Cerebellar cortex (tissue), 1 donor: ENCODE data around the gene OSBPL10.

Experiments used
- DNase-seq: peaks from one replicate; pipeline ENCODE4 v3.0.0-alpha.2; 2015; ENCODE audit warnings: low spot score

OSBPL10 gene

DNA sequence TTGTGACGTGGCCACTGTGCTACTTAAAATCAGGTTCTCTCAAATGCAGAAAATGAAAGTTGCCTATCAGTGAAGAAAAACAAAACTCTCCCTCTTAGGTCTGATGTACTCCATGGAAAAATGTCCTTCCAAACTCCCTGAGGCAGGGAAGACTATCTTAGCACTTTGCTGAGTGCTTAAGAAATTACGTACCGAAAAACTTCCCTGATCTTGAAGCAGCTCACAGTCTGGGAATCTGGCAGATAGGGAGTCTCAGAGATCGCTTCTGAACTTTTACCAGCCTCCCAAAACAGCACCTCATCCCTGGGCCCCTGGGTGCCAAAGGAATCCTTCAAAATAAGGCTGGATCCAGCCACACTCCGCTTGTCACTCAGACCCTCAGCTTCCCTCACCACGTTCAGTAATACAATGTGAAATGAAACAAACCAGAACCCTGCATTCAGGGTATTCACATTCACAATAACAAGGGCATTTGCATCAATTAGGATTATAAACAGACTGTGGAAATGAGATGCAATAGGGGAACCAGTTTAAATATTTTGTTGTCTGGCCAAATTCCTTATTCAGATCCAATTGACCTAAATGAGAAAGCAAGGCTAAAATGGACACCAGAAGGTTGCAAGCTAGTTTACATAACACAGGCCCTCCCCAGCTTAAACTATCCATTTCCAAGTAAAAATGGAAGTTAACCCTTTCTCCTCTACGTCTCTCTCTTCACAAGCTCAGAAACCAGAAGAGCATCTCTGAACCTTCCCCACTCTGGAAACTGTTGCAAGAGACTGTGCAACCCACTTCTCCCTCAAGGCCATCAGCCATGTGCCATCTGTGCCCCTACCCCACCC, 20.9 kb downstream of the OSBPL10 start:
- peak; percentile 33 for DNase-seq

GRCh38 chr3:31959251-31959650, 21.8 kb downstream of the OSBPL10 start:
- no peak for DNase-seq

DNA sequence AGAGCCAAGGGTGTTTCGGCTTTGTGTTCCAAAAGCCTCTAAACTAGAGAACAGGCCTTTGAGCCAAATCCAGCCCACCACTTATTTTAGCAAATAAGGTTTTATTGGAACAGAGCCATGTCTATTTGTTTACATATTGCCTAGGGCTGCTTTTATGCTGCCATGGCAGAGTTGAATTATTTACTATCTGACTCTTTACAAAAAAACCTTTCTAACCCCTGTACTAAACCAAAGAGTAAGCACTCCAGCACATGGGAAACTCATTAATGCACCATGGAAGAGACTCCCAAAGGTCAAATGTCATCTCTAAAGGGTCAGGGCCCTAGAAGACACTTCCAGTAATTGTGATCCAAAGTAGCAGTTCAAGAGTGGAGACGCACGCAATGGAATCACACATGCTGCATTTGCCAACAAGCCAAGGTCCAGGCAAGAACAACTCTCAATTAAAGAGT, 22.3 kb downstream of the OSBPL10 start:
- DNase-seq, result no peak

DNA sequence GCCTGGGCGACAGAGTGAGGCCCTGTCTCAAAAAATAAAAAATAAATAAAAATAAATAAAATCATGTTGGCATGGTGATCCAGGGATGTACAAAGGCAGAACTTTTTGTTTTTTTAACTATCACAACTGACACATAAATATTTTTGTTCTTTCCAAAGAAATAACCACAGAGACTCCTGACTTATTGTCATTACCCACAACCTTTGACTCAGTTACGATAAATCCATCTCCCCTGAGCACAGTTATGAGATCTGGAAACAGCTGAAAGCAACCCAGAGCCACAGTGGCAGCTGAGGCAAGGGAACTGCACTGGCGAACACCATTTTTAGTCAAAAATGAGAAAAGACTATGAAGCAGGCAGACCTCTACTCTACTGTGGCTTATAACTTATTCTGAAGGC, 24.0 kb downstream of the OSBPL10 start:
- no peak for DNase-seq

- no peak for DNase-seq
Measured at GRCh38 chr3:31955581-31955980, 25.5 kb downstream of the OSBPL10 start.

DNA sequence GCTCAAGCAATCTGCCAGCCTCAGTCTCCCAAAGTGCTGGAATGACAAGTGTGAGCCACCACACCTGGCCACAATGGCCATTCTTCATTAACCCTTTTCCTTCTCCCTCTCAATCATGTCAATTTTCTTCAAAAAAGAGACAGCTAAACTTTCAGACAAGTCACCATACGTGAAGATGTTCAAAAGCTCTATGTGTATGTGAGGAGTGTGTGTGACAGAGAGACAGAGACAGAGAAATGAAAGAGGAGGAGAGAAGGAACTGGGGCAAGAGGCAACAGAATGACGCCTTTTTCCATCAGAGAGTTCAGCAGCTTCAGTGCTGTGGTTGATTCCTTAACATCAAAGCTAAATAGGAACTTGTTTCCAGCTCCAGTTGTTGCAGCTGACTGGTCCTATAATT, 27.4 kb downstream of the OSBPL10 start:
- no peak for DNase-seq

DNA sequence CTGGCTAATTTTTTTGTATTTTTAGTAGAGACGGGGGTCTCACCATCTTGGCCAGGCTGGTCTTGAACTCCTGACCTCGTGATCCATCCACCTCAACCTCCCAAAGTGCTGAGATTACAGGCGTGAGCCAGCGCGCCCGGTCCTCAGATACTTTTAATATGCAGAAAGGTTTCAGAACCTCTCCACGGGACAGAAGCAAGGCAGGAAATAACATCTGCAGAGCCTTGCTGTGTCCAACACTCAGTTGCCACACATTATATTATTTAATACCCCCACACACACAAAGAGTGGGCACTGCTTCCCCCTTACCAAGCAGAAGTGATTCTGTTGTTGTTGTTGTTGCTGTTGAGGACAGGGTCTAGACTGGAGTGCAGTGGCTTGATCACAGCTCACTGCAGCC, 28.0 kb downstream of the OSBPL10 start:
- no peak for DNase-seq

GRCh38 chr3:31952205-31952604, 28.9 kb downstream of the OSBPL10 start:
- DNase-seq, result no peak

DNA sequence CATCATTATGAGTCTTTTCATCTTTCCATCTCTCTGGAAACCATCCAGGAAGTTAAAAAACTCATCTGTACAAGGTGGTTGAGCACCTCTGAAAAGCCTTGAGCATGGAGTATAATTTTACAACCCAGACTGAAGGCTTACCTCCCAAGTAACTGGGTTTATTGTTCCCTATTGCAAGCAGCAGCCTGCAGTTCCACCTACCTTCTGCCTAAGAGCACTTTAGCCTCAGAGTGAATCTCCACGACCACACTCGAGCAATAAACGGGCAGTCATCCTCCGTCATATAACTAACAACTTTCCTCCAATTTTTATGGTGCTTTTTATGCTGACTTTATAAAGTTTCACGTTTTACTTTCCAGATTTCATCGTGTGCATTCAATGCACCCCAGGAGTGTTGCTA, 32.8 kb downstream of the OSBPL10 start:
- DNase-seq, result no peak

- DNase-seq, result no peak
Measured at GRCh38 chr3:31947671-31948091, 33.4 kb downstream of the OSBPL10 start.

- no peak for DNase-seq
Measured at GRCh38 chr3:31947162-31947561, 33.9 kb downstream of the OSBPL10 start.

DNA sequence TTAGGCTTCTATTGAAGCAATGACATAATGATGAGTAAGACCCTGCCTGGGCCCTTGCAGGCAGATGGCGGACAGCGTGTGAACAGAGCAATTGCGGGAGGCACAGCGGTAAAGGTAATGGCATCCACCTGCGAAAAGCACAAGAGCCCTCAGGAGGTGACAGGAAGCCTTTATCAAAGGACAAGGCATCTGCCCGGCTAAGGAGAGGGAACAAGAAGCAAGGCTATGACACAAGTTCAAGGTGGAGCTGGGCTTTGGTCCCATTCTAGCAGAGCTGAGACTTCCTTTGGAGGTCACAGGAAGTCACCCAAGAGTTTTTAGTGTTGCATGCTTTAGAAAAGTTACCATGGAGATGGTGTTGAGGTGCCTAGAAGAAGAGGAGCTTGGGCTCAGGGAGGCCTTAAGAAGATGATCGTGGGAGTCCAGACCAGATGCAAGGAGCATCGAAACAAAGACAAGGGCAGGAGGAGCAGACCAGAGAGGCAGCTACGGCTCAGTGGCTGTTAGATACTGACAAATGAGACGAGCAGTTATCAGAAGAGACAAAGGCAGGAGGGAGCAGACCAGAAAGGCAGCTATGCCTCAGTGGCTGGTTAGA, 34.5 kb downstream of the OSBPL10 start:
- DNase-seq, result no peak

GRCh38 chr3:31945738-31946052, 35.4 kb downstream of the OSBPL10 start:
- no peak for DNase-seq

GRCh38 chr3:31943041-31943440, 38.0 kb downstream of the OSBPL10 start:
- no peak for DNase-seq

- DNase-seq, result no peak
Measured at GRCh38 chr3:31942446-31942845, 38.6 kb downstream of the OSBPL10 start.

DNA sequence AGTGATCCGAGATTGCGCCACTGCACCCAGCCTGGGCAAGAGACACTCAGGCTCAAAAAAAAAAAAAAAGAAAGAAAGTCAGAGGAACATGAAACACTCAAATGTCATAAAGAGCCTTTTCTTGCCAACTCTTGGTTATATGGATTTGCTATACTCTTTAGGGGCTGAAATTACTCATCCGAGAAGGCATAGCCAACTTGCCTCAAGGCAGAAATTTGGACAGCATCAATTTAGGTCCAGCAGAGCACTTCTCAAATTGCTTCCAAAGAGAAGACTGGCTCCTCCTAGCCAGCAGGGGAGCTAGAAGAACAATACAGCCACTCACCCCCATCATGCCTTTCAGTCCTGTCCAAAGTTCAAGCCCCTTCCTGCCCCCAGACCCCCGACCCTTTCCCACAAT, 43.8 kb downstream of the OSBPL10 start:
- DNase-seq, result no peak

DNA sequence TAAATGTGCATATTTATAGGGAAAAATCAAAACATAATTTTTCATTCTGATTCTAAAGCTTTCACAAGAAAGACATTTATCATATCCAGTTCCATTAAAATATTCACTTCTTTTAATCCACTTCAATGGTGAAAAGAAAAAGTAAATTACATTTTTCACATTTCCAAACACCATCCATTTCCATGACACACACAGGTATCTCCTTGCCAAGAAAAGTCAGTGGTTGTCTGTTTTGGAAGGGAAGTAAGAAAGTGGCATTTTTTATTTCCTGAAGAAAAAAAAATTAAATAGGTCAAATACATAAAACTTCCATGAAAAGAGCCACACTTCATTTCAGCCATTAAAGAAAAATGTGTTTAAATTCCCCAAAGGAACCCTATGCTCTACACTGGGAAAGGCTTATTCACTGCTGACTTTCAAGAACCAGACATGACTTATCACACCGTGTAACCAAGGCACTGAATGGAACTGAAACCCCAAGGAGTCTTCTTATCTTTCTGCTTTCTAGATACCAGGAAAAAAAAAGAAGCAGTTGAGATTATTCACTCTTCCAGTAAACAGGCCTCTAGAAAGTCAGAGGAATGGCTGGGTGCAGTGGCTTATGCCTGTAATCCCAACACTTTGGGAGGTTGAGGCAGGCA, 44.5 kb downstream of the OSBPL10 start:
- DNase-seq, result no peak

DNA sequence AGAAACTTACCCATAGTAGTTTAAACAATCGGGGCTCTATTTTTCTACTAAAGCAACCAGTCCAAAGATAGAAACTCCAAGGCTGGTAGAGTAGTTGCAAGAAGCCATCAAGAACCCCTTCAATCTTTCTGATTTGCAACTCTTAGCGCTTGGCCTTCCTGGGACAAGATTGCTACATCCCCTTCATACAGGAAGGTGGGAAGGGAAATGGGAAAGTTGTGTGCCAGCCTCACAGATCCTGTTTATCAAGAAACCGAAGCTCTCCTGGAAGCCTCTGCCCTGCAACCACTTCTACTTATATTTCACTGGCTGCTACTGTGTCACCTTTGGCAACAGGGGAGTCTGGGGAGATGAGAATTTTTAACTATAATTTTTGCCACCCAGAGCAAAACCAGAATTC, 46.2 kb downstream of the OSBPL10 start:
- no peak for DNase-seq

GRCh38 chr3:31934018-31934417, 47.0 kb downstream of the OSBPL10 start:
- no peak for DNase-seq

DNA sequence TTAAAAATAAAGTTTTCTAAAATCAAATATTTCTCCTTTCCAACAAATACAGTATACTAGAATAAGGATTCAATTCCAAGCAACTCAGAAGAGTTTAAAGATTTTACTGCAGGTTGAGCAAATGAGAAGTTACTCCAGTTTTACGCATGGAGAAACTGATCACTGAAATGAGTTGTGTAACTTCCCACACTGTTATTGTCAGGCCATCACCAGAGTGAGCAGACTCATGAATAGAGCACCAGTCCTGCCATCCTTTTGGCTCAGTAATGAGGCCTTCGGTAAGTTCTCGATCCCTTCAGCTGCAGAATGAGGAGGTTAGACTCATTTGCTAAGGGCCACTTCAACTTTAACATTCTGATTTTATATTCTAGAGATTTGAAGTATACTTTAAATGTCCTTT, 48.1 kb downstream of the OSBPL10 start:
- no peak for DNase-seq

DNA sequence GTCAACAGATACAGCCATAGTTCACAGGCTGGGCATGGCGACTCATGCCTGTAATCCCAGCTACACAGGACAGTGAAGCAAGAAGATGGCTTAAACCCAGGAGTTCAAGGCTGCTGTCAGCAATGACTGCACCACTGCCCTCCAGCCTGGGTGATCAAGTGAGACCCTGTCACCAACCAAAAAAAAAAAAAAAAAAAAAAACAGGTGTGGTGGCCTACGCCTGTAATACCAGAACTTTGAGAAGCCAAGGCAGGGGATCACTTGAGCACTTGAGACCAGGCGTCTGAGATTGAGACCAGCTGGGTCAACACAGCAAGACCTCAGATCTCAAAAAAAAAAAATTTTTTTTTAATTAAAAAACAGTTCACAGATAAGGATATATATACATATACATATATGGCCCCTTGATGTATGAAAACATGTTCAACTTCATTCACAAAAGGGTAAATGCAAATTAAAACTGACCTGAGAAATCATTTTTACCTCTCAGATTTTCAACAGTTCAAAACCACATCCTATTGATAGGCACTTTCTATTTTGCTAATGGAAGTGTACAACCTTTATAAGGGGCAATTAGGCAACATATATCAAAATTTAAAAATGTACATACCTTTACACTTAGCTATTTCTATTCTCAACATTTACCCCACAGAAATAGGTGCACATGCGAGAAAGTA, 51.1 kb downstream of the OSBPL10 start:
- DNase-seq, result no peak

DNA sequence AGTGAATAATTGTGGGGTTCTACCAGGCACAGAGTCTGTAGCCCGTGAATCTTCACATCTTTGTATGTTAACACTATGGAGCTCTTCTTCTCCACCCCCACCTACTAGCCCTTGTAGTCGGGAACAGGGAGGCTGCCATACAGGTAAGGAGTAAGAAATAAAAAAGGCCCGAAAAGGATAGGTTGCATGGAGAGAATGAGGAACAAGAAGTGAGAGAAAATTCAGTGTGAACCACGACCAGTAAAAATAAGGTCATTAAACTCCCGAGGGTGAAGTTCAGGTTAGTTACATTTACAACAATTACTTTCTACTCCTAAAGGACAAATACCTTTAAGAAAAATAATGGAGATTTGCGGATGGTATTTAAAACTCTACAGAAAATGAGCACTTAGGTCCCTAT, 53.3 kb downstream of the OSBPL10 start:
- DNase-seq, result no peak

DNA sequence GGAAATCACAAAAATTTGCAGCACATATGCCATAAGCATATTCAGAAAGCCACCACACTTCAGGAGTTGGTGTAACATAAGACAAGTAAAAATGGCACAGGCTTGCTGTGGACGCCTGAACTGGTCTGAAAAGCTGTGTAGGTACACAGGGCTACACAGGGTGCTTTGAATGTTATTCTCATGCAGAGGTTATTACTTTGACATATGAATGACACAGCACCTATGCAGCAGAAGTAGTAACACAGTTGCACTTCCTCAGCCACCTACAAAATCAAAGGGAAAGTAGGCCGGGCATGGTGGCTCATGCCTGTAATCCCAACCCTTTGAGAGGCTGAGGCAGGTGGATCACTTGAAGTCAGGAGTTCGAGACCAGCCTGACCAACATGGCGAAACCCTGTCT, 54.5 kb downstream of the OSBPL10 start:
- DNase-seq, result no peak
